WI38 (cell line): ENCODE results near the gene DENND2A.
A peak's percentile ranks its signal among the peaks of the same experiment; 100 is the strongest.

Experiments
- H3K4me3 ChIP-seq: 2 replicates; pipeline ENCODE4 v1.5.1; 2011; ENCODE audit warnings: low read depth, mild to moderate bottlenecking, control low read depth, low read length
- TF ChIP-seq, protein P1 (sequence below): IDR thresholded peaks from 2 replicates; pipeline ENCODE4 v1.5.1; 2012; ENCODE audit warnings: low read depth, mild to moderate bottlenecking, control low read depth, low read length

DENND2A gene, protein sequence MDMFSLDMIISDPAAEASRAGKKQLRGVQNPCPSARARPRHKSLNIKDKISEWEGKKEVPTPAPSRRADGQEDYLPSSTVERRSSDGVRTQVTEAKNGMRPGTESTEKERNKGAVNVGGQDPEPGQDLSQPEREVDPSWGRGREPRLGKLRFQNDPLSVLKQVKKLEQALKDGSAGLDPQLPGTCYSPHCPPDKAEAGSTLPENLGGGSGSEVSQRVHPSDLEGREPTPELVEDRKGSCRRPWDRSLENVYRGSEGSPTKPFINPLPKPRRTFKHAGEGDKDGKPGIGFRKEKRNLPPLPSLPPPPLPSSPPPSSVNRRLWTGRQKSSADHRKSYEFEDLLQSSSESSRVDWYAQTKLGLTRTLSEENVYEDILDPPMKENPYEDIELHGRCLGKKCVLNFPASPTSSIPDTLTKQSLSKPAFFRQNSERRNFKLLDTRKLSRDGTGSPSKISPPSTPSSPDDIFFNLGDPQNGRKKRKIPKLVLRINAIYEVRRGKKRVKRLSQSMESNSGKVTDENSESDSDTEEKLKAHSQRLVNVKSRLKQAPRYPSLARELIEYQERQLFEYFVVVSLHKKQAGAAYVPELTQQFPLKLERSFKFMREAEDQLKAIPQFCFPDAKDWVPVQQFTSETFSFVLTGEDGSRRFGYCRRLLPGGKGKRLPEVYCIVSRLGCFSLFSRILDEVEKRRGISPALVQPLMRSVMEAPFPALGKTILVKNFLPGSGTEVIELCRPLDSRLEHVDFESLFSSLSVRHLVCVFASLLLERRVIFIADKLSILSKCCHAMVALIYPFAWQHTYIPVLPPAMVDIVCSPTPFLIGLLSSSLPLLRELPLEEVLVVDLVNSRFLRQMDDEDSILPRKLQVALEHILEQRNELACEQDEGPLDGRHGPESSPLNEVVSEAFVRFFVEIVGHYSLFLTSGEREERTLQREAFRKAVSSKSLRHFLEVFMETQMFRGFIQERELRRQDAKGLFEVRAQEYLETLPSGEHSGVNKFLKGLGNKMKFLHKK

GRCh38 chr7:140640727-140641523 is at the start of gene DENND2A:
Gene DENND2A, minus strand, starts transcription at chr7:140640813. Its CDS starts 38,416 bp downstream, at chr7:140602397.
- TF ChIP-seq, protein P1, sequence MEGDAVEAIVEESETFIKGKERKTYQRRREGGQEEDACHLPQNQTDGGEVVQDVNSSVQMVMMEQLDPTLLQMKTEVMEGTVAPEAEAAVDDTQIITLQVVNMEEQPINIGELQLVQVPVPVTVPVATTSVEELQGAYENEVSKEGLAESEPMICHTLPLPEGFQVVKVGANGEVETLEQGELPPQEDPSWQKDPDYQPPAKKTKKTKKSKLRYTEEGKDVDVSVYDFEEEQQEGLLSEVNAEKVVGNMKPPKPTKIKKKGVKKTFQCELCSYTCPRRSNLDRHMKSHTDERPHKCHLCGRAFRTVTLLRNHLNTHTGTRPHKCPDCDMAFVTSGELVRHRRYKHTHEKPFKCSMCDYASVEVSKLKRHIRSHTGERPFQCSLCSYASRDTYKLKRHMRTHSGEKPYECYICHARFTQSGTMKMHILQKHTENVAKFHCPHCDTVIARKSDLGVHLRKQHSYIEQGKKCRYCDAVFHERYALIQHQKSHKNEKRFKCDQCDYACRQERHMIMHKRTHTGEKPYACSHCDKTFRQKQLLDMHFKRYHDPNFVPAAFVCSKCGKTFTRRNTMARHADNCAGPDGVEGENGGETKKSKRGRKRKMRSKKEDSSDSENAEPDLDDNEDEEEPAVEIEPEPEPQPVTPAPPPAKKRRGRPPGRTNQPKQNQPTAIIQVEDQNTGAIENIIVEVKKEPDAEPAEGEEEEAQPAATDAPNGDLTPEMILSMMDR = no peak
- peak within 1 kb of the TSS; percentile 89 for H3K4me3 ChIP-seq

- TF ChIP-seq, protein P1 = no peak
- H3K4me3 ChIP-seq = no peak overlapping the region
Observed at GRCh38 chr7:140689199-140690152, 48.9 kb upstream of the DENND2A start.

GRCh38 chr7:140688341-140688740 is 47.7 kb upstream of the DENND2A start:
- TF ChIP-seq, protein P1 = no peak
- no peak overlapping the region for H3K4me3 ChIP-seq

- TF ChIP-seq, protein P1 = no peak
- no peak overlapping the region for H3K4me3 ChIP-seq
Observed at GRCh38 chr7:140686921-140687320, 46.3 kb upstream of the DENND2A start.

DNA sequence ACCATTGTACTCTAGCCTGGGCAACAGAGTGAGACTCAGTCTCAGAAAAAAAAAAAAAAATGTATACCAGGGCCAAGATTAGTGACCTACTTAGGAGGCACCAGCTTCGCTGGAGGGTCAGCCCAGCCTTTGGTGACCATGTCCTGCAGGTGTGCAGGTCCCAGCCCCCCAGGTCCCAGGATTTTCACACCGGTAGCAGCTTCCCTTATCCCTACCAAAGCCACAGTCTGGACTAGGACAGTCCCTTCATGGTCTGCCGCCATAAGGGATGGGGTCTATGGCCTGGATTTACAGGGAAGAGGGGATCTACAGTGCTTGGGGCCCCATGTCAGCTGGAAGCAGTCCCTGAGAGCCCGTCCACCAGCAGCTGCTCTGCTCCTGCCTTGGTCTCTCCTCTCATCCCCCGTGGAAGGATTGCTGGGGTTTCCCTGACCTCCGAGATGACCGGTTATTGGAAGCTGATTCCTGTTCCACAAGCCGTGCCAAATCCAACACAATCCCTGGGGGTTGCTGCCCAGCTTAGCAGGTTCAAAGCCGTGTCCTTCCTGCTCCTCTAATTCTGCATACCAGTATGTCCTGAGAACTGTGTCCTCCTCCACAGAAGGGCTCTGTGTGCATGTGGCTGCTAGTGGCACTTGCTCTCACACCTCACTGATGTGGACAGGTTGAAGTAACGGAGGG is 44.9 kb upstream of the DENND2A start:
- no peak overlapping the region for H3K4me3 ChIP-seq
- TF ChIP-seq, protein P1 = no peak
